OCI-LY1 (cell line): ENCODE data around the gene HAS3.

Experiments
- H2AFZ ChIP-seq: fragments of 200-600 bp; sonication (generic), shearing (Covaris generic); 2 replicates; pipeline ENCODE4 v1.6.0; 2014; ENCODE audit warnings: antibody characterized with exemption, mild to moderate bottlenecking, low read length
- H3F3A ChIP-seq: fragments of 200-600 bp; sonication (generic), shearing (Covaris generic); 2 replicates; pipeline ENCODE4 v1.6.0; 2014; ENCODE audit warnings: mild to moderate bottlenecking, antibody characterized with exemption, low read length, moderate library complexity; ENCODE audit not compliant: insufficient read depth
- H3K27ac ChIP-seq: fragments of 200-600 bp; sonication (generic); 2 replicates; pipeline ENCODE4 v1.5.1; 2014; ENCODE audit warnings: low read length, mixed run types, mild to moderate bottlenecking, low read depth; ENCODE audit not compliant: poor library complexity, severe bottlenecking
- H3K27me3 ChIP-seq: fragments of 200-600 bp; sonication (generic); 2 replicates; pipeline ENCODE4 v1.6.0; 2014; ENCODE audit warnings: antibody characterized with exemption, mild to moderate bottlenecking, low read length, moderate library complexity; ENCODE audit not compliant: insufficient read depth
- H3K36me3 ChIP-seq: fragments of 200-600 bp; sonication (generic); 2 replicates; pipeline ENCODE4 v1.6.1; 2014; ENCODE audit warnings: mild to moderate bottlenecking, antibody characterized with exemption, low read length, moderate library complexity, mixed read lengths; ENCODE audit not compliant: insufficient read depth
- H3K4me1 ChIP-seq: fragments of 200-600 bp; sonication (generic); 2 replicates; pipeline ENCODE4 v1.5.1; 2014; ENCODE audit warnings: mild to moderate bottlenecking, low read length, moderate library complexity; ENCODE audit not compliant: insufficient read depth, severe bottlenecking
- H3K4me2 ChIP-seq: fragments of 200-600 bp; sonication (generic), shearing (Covaris generic); 2 replicates; pipeline ENCODE4 v1.6.1; 2014; ENCODE audit warnings: low read length
- H3K4me3 ChIP-seq: fragments of 200-600 bp; sonication (generic); 2 replicates; pipeline ENCODE4 v1.5.1; 2014; ENCODE audit warnings: low read length, low read depth, mild to moderate bottlenecking, mixed read lengths; ENCODE audit not compliant: poor library complexity, severe bottlenecking
- H3K79me2 ChIP-seq: fragments of 200-600 bp; shearing (Covaris generic); 2 replicates; pipeline ENCODE4 v1.6.1; 2016; ENCODE audit warnings: mixed run types, low read length, mixed read lengths; ENCODE audit not compliant: insufficient read depth
- H3K9ac ChIP-seq: fragments of 200-600 bp; sonication (generic), shearing (Covaris generic); 2 replicates; pipeline ENCODE4 v1.6.1; 2014; ENCODE audit warnings: mild to moderate bottlenecking, low read length, mixed read lengths
- H3K9me2 ChIP-seq: fragments of 200-600 bp; sonication (generic), shearing (Covaris generic); 2 replicates; pipeline ENCODE4 v1.6.1; 2014; ENCODE audit warnings: low read depth, mild to moderate bottlenecking, low read length, mixed read lengths
- H3K9me3 ChIP-seq: fragments of 200-600 bp; shearing (Covaris generic); 2 replicates; pipeline ENCODE4 v1.6.1; 2014; ENCODE audit warnings: low read length, mixed read lengths
- H4K20me1 ChIP-seq: fragments of 200-600 bp; sonication (generic), shearing (Covaris generic); 2 replicates; pipeline ENCODE4 v1.6.0; 2016; ENCODE audit warnings: mild to moderate bottlenecking, low read length; ENCODE audit not compliant: insufficient read depth
- EZH2 ChIP-seq: fragments of 200-600 bp; sonication (generic), shearing (Covaris generic); IDR thresholded peaks from 2 replicates; pipeline ENCODE4 v1.8.0; 2017; ENCODE audit warnings: borderline replicate concordance, mixed run types, mild to moderate bottlenecking, antibody characterized with exemption, low read length, moderate library complexity, mixed read lengths
- TF ChIP-seq, protein P1 (sequence below): fragments of 200-600 bp; sonication (generic), shearing (Covaris generic); IDR thresholded peaks from 2 replicates; pipeline ENCODE4 v1.5.1; 2017; ENCODE audit warnings: mild to moderate bottlenecking, antibody characterized with exemption, low read length, moderate library complexity, mixed read lengths

HAS3 gene

DNA sequence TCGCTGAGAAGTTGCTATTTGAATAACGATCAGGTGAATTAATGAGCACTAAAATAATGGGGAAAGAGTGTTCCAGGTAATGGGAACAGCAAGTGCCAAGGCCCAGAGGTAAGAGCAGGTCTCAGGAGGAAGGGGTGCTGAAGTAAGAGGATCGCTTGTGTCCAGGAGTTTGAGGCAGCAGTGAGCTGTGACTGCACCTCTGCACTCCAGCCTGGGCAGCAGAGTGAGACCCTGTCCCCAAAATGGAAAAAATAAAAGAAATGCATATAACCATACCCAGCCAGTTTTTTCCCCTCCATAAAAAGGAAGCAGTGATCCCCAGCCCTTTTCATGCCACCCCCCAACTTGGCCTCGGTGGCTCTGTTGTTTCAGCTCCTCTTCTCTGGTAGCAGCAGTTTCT lies 16.8 kb upstream of the HAS3 start:
- H3K4me1 ChIP-seq: no peaks in the 10 kb centered on the region
- H3K27ac ChIP-seq: no peak overlapping the region
- H3K9me3 ChIP-seq: no peaks in the 10 kb centered on the region
- no peaks in the 10 kb centered on the region for H3K9me2 ChIP-seq
- no peaks in the 10 kb centered on the region for H3F3A ChIP-seq
- H3K36me3 ChIP-seq: no peaks in the 10 kb centered on the region
- no peak overlapping the region for H3K9ac ChIP-seq
- H4K20me1 ChIP-seq: no peaks in the 10 kb centered on the region
- H2AFZ ChIP-seq: no peak overlapping the region
- no peaks in the 10 kb centered on the region for H3K27me3 ChIP-seq
- H3K4me3 ChIP-seq: no peak overlapping the region
- no peak overlapping the region for H3K4me2 ChIP-seq
- TF ChIP-seq EZH2: no peak
- TF ChIP-seq, protein P1, sequence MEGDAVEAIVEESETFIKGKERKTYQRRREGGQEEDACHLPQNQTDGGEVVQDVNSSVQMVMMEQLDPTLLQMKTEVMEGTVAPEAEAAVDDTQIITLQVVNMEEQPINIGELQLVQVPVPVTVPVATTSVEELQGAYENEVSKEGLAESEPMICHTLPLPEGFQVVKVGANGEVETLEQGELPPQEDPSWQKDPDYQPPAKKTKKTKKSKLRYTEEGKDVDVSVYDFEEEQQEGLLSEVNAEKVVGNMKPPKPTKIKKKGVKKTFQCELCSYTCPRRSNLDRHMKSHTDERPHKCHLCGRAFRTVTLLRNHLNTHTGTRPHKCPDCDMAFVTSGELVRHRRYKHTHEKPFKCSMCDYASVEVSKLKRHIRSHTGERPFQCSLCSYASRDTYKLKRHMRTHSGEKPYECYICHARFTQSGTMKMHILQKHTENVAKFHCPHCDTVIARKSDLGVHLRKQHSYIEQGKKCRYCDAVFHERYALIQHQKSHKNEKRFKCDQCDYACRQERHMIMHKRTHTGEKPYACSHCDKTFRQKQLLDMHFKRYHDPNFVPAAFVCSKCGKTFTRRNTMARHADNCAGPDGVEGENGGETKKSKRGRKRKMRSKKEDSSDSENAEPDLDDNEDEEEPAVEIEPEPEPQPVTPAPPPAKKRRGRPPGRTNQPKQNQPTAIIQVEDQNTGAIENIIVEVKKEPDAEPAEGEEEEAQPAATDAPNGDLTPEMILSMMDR: no peak
- H3K79me2 ChIP-seq: no peaks in the 10 kb centered on the region

GRCh38 chr16:69089091-69089910 lies 16.2 kb upstream of the HAS3 start:
- Histone ChIP-seq H3F3A (no peaks in the 10 kb centered on the region), H3K4me2 (no peak overlapping the region), H3K9me3 (no peaks in the 10 kb centered on the region), H3K36me3 (no peaks in the 10 kb centered on the region), H3K9me2 (no peaks in the 10 kb centered on the region), H3K9ac (no peak overlapping the region), H3K79me2 (no peaks in the 10 kb centered on the region), H2AFZ (no peak overlapping the region), H4K20me1 (no peaks in the 10 kb centered on the region), H3K27ac (no peak overlapping the region), H3K4me1 (no peaks in the 10 kb centered on the region), H3K27me3 (no peaks in the 10 kb centered on the region), H3K4me3 (no peak overlapping the region)
- TF ChIP-seq, protein P1: no peak
- TF ChIP-seq EZH2: no peak

DNA sequence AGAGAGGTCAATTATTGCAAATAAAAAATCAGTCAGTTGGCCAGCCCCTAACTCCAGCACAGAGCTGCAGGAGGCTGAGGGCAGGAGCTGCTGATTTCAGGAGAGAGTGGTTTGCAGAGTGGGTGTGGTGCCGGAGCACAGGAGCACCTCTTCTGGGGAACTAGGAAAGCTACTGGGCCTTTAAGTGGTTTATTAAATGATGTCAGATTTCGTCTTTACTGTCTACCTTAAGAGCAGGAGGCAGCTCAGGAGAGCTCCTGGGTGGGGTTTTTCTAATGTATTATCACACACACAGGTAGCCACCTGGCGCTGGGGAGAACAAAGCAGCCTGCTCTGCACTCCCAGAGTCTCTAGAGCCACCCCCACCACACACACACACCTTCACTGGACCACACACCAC lies 11.5 kb upstream of the HAS3 start:
- no peak for TF ChIP-seq EZH2
- TF ChIP-seq, protein P1: no peak
- no peak overlapping the region for H3K9ac ChIP-seq
- H4K20me1 ChIP-seq: no peaks in the 10 kb centered on the region
- no peak overlapping the region for H3K27ac ChIP-seq
- no peaks in the 10 kb centered on the region for H3K27me3 ChIP-seq
- no peaks in the 10 kb centered on the region for H3K9me3 ChIP-seq
- H3K4me3 ChIP-seq: no peak overlapping the region
- no peaks in the 10 kb centered on the region for H3K4me1 ChIP-seq
- no peak overlapping the region for H3K4me2 ChIP-seq
- H3F3A ChIP-seq: no peaks in the 10 kb centered on the region
- no peaks in the 10 kb centered on the region for H3K79me2 ChIP-seq
- H3K9me2 ChIP-seq: no peaks in the 10 kb centered on the region
- H2AFZ ChIP-seq: no peak overlapping the region
- no peaks in the 10 kb centered on the region for H3K36me3 ChIP-seq
